WTC11 (cell line): ENCODE data around the gene SLC29A1.

Experiments used
- ETV6 ChIP-seq: sonication (generic); formaldehyde crosslinking; IDR thresholded peaks from 2 replicates; pipeline ENCODE4 v1.8.1; 2022; ENCODE audit warnings: mild to moderate bottlenecking, missing genetic modification reagents
- NR1H2 ChIP-seq: sonication (generic); formaldehyde crosslinking; IDR thresholded peaks from 2 replicates; pipeline ENCODE4 v1.9.0; 2021; ENCODE audit warnings: mild to moderate bottlenecking, moderate library complexity, missing genetic modification reagents
- ZNF219 ChIP-seq: sonication (generic); formaldehyde crosslinking; IDR thresholded peaks from 2 replicates; pipeline ENCODE4 v1.8.0; 2023; ENCODE audit warnings: missing genetic modification reagents, mild to moderate bottlenecking, borderline replicate concordance
- ZNF416 ChIP-seq: fragments of 250-450 bp; sonication (Bioruptor Pico); IDR thresholded peaks from 2 replicates; pipeline ENCODE4 v1.9.0; 2021; ENCODE audit warnings: mild to moderate bottlenecking, inconsistent platforms
- TF ChIP-seq, protein P1 (sequence below): fragments of 200-600 bp; IDR thresholded peaks from 2 replicates; pipeline ENCODE4 v1.8.0; 2022; ENCODE audit warnings: antibody characterized with exemption
- TF ChIP-seq, protein P2 (sequence below): sonication (generic); formaldehyde crosslinking; IDR thresholded peaks from 2 replicates; pipeline ENCODE4 v1.8.1; 2023; ENCODE audit warnings: mild to moderate bottlenecking, missing genetic modification reagents
- TF ChIP-seq, protein P3 (sequence below): sonication (generic); formaldehyde crosslinking; IDR thresholded peaks from 2 replicates; pipeline ENCODE4 v1.8.0; 2022; ENCODE audit warnings: mild to moderate bottlenecking, missing genetic modification reagents
- TF ChIP-seq, protein P4 (sequence below): sonication (generic); formaldehyde crosslinking; IDR thresholded peaks from 2 replicates; pipeline ENCODE4 v1.8.0; 2022; ENCODE audit warnings: missing genetic modification reagents
- TF ChIP-seq, protein P5 (sequence below): fragments of 250-450 bp; sonication (Bioruptor Pico); IDR thresholded peaks from 2 replicates; pipeline ENCODE4 v1.8.0; 2021; ENCODE audit warnings: mild to moderate bottlenecking

DNA sequence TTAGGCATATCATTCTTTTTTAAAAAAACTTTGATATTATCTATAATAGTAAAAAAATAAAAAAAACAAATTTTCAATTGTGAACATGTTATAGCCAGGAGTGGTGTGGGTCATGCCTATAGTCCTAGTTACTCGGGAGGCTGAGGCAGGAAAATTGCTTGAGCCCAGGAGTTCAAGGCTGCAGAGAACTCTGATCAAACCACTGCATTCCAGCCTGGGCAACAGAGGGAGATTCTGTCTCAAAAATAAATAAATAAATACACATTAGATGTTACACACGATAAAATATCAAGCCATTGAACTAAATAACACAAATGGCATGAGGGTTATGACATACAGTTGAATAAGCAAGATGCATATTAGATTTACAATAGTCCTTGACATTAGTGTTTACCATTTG is 34.6 kb upstream of the SLC29A1 start:
- TF ChIP-seq, protein P1, sequence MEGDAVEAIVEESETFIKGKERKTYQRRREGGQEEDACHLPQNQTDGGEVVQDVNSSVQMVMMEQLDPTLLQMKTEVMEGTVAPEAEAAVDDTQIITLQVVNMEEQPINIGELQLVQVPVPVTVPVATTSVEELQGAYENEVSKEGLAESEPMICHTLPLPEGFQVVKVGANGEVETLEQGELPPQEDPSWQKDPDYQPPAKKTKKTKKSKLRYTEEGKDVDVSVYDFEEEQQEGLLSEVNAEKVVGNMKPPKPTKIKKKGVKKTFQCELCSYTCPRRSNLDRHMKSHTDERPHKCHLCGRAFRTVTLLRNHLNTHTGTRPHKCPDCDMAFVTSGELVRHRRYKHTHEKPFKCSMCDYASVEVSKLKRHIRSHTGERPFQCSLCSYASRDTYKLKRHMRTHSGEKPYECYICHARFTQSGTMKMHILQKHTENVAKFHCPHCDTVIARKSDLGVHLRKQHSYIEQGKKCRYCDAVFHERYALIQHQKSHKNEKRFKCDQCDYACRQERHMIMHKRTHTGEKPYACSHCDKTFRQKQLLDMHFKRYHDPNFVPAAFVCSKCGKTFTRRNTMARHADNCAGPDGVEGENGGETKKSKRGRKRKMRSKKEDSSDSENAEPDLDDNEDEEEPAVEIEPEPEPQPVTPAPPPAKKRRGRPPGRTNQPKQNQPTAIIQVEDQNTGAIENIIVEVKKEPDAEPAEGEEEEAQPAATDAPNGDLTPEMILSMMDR: no peak
- TF ChIP-seq ZNF219 (no peak), ETV6 (CRISPR knock-in tag) (no peak), NR1H2 (no peak), ZNF416 (CRISPR knock-in tag) (no peak)
- TF ChIP-seq, protein P2, sequence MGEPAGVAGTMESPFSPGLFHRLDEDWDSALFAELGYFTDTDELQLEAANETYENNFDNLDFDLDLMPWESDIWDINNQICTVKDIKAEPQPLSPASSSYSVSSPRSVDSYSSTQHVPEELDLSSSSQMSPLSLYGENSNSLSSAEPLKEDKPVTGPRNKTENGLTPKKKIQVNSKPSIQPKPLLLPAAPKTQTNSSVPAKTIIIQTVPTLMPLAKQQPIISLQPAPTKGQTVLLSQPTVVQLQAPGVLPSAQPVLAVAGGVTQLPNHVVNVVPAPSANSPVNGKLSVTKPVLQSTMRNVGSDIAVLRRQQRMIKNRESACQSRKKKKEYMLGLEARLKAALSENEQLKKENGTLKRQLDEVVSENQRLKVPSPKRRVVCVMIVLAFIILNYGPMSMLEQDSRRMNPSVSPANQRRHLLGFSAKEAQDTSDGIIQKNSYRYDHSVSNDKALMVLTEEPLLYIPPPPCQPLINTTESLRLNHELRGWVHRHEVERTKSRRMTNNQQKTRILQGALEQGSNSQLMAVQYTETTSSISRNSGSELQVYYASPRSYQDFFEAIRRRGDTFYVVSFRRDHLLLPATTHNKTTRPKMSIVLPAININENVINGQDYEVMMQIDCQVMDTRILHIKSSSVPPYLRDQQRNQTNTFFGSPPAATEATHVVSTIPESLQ (CRISPR knock-in tag): no peak
- TF ChIP-seq, protein P3, sequence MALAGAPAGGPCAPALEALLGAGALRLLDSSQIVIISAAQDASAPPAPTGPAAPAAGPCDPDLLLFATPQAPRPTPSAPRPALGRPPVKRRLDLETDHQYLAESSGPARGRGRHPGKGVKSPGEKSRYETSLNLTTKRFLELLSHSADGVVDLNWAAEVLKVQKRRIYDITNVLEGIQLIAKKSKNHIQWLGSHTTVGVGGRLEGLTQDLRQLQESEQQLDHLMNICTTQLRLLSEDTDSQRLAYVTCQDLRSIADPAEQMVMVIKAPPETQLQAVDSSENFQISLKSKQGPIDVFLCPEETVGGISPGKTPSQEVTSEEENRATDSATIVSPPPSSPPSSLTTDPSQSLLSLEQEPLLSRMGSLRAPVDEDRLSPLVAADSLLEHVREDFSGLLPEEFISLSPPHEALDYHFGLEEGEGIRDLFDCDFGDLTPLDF (CRISPR knock-in tag): no peak
- TF ChIP-seq, protein P4, sequence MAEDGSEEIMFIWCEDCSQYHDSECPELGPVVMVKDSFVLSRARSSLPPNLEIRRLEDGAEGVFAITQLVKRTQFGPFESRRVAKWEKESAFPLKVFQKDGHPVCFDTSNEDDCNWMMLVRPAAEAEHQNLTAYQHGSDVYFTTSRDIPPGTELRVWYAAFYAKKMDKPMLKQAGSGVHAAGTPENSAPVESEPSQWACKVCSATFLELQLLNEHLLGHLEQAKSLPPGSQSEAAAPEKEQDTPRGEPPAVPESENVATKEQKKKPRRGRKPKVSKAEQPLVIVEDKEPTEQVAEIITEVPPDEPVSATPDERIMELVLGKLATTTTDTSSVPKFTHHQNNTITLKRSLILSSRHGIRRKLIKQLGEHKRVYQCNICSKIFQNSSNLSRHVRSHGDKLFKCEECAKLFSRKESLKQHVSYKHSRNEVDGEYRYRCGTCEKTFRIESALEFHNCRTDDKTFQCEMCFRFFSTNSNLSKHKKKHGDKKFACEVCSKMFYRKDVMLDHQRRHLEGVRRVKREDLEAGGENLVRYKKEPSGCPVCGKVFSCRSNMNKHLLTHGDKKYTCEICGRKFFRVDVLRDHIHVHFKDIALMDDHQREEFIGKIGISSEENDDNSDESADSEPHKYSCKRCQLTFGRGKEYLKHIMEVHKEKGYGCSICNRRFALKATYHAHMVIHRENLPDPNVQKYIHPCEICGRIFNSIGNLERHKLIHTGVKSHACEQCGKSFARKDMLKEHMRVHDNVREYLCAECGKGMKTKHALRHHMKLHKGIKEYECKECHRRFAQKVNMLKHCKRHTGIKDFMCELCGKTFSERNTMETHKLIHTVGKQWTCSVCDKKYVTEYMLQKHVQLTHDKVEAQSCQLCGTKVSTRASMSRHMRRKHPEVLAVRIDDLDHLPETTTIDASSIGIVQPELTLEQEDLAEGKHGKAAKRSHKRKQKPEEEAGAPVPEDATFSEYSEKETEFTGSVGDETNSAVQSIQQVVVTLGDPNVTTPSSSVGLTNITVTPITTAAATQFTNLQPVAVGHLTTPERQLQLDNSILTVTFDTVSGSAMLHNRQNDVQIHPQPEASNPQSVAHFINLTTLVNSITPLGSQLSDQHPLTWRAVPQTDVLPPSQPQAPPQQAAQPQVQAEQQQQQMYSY: no peak
- TF ChIP-seq, protein P5, sequence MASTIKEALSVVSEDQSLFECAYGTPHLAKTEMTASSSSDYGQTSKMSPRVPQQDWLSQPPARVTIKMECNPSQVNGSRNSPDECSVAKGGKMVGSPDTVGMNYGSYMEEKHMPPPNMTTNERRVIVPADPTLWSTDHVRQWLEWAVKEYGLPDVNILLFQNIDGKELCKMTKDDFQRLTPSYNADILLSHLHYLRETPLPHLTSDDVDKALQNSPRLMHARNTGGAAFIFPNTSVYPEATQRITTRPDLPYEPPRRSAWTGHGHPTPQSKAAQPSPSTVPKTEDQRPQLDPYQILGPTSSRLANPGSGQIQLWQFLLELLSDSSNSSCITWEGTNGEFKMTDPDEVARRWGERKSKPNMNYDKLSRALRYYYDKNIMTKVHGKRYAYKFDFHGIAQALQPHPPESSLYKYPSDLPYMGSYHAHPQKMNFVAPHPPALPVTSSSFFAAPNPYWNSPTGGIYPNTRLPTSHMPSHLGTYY (CRISPR knock-in tag): no peak
